HepG2 (cell line): Measurements from ENCODE around the gene DACT2. TPM values are rescaled to one million over a fixed set of nuclear protein-coding genes. Genes with fewer than 3 reads are reported as not detected.

Source experiments
- ATAC-seq: fragments of 200-7000 bp; cut with Tn5 transposase; 3 replicates; pipeline ENCODE4 v1.9.1; 2020; ENCODE audit warnings: mild to moderate bottlenecking, moderate library complexity
- BruUV-seq: library from RNA; stranded (reverse); fragments of 400-500 nt; replicated peaks from 2 replicates; lab custom pipeline; 2021; lab: Mats Ljungman, UMichigan
- CTCF ChIA-PET: fragments of 300-600 bp; formaldehyde crosslinking; extraction: SDS; loops from one replicate; lab custom pipeline; 2021; ENCODE audit warnings: low total read pairs, inconsistent platforms, low intra/inter-chr PET ratio; lab: Yijun Ruan, JAX
- POLR2A ChIA-PET: fragments of 350-600 bp; sonication (Branson Sonifier 250); formaldehyde crosslinking; loops from one replicate; lab custom pipeline; 2020; ENCODE audit warnings: antibody characterized with exemption, inconsistent platforms; lab: Yijun Ruan, JAX
- DNase-seq: peaks from one replicate; pipeline ENCODE4 v3.0.0-alpha.2; 2015; ENCODE audit warnings: low spot score
- FAIRE-seq: peaks from 3 replicates; lab custom pipeline; 2011; peaks lifted over from hg19 to GRCh38; lab: Jason Lieb, UNC
- H2AFZ ChIP-seq: one replicate; pipeline ENCODE4 v1.6.1; 2011; ENCODE audit warnings: low read length, inconsistent platforms
- H3K27ac ChIP-seq: fragments of 300-600 bp; 3 replicates; pipeline ENCODE4 v1.8.0; 2011; ENCODE audit warnings: mixed run types, mild to moderate bottlenecking, mixed read lengths, low read length, inconsistent platforms; ENCODE audit not compliant: insufficient read depth; ENCODE audit errors: extremely low read length
- H3K27me3 ChIP-seq, 2 experiments: fragments of 200-600 bp in 1 of 2; 2 replicates in 1 of 2; 3 replicates in 1 of 2; pipeline versions ENCODE4 v1.6.0 to v1.8.0; 2011; ENCODE audit warnings: low read length in 2 of 2, mild to moderate bottlenecking in 2 of 2, moderate library complexity in 2 of 2, inconsistent platforms in 1 of 2; ENCODE audit not compliant: insufficient read depth in 2 of 2, control insufficient read depth in 1 of 2
- H3K36me3 ChIP-seq, 2 experiments: fragments of 200-600 bp in 1 of 2; replicated peaks in 1 of 2; 2 replicates in 1 of 2; 3 replicates in 1 of 2; pipeline versions ENCODE4 v1.5.1 to v1.8.0; 2011; ENCODE audit warnings: low read length in 2 of 2, inconsistent platforms in 1 of 2; ENCODE audit not compliant: insufficient read depth in 2 of 2, control insufficient read depth in 1 of 2
- H3K4me1 ChIP-seq: 2 replicates; pipeline ENCODE4 v1.5.1; 2012; ENCODE audit warnings: low read length, inconsistent platforms; ENCODE audit not compliant: insufficient read depth
- H3K4me2 ChIP-seq: 2 replicates; pipeline ENCODE4 v1.6.0; 2011; ENCODE audit warnings: low read depth, low read length, inconsistent platforms
- H3K4me3 ChIP-seq, 3 experiments: fragments of 200-600 bp in 1 of 3; sonication (generic), shearing (Covaris generic) in 1 of 3; replicated peaks in 1 of 3; 2 replicates each; pipeline ENCODE4 v1.5.1; 2011 to 2016; ENCODE audit warnings: low read length in 3 of 3, inconsistent platforms in 2 of 3, low read depth in 2 of 3, mild to moderate bottlenecking in 2 of 3, control low read depth in 1 of 3, mixed read lengths in 1 of 3; ENCODE audit not compliant: insufficient read depth in 1 of 3
- H3K79me2 ChIP-seq: one replicate; pipeline ENCODE4 v1.6.1; 2011; ENCODE audit warnings: low read length, inconsistent platforms; ENCODE audit not compliant: insufficient read depth
- H3K9ac ChIP-seq: 2 replicates; pipeline ENCODE4 v1.6.0; 2011; ENCODE audit warnings: mild to moderate bottlenecking, low read depth, low read length, inconsistent platforms; ENCODE audit not compliant: insufficient read depth
- H3K9me3 ChIP-seq: 2 replicates; pipeline ENCODE4 v1.5.1; 2012; ENCODE audit warnings: mild to moderate bottlenecking, low read length
- H4K20me1 ChIP-seq: 2 replicates; pipeline ENCODE4 v1.6.0; 2011; ENCODE audit warnings: inconsistent platforms, mild to moderate bottlenecking, low read length, moderate library complexity; ENCODE audit not compliant: insufficient read depth
- GATAD1 ChIP-seq: IDR thresholded peaks from 2 replicates; pipeline ENCODE4 v1.6.1; 2016; ENCODE audit warnings: missing genetic modification reagents, missing compliant biosample characterization
- GMEB2 ChIP-seq: IDR thresholded peaks from 2 replicates; pipeline ENCODE4 v1.6.1; 2016; ENCODE audit warnings: missing biosample characterization, missing genetic modification reagents, low read depth
- KDM5B ChIP-seq: sonication (generic); formaldehyde crosslinking; IDR thresholded peaks from 2 replicates; pipeline ENCODE4 v1.4.0; 2020; ENCODE audit warnings: missing genetic modification reagents, mild to moderate bottlenecking, borderline replicate concordance
- MZF1 ChIP-seq: sonication (generic); formaldehyde crosslinking; IDR thresholded peaks from 2 replicates; pipeline ENCODE4 v1.8.1; 2023; ENCODE audit warnings: mild to moderate bottlenecking, missing genetic modification reagents, borderline replicate concordance
- PITX1 ChIP-seq: sonication (generic); formaldehyde crosslinking; IDR thresholded peaks from 2 replicates; pipeline ENCODE4 v1.5.1; 2020; ENCODE audit warnings: mild to moderate bottlenecking, missing genetic modification reagents
- PTBP1 ChIP-seq: fragments of 200-400 bp; formaldehyde crosslinking; IDR thresholded peaks from 2 replicates; pipeline ENCODE4 v1.6.1; 2018; ENCODE audit warnings: low read length, low read depth; ENCODE audit not compliant: poor library complexity, severe bottlenecking
- RXRB ChIP-seq: IDR thresholded peaks from 2 replicates; pipeline ENCODE4 v1.6.1; 2016; ENCODE audit warnings: borderline replicate concordance, missing genetic modification reagents, missing compliant biosample characterization
- SIX4 ChIP-seq: sonication (generic); formaldehyde crosslinking; IDR thresholded peaks from 2 replicates; pipeline ENCODE4 v1.4.0; 2020; ENCODE audit warnings: missing genetic modification reagents
- SMYD3 ChIP-seq: sonication (generic); formaldehyde crosslinking; IDR thresholded peaks from 2 replicates; pipeline ENCODE4 v1.8.1; 2023; ENCODE audit warnings: mild to moderate bottlenecking, missing genetic modification reagents
- TRIM24 ChIP-seq: sonication (generic); formaldehyde crosslinking; IDR thresholded peaks from 2 replicates; pipeline ENCODE4 v1.8.0; 2022; ENCODE audit warnings: mild to moderate bottlenecking, missing genetic modification reagents
- YEATS2 ChIP-seq: sonication (generic); formaldehyde crosslinking; IDR thresholded peaks from 2 replicates; pipeline ENCODE4 v1.4.0; 2020; ENCODE audit warnings: missing genetic modification reagents, borderline replicate concordance
- YY1 ChIP-seq: IDR thresholded peaks from 2 replicates; pipeline ENCODE4 v1.6.1; 2011; ENCODE audit warnings: low read length, low read depth, moderate library complexity, mild to moderate bottlenecking; ENCODE audit not compliant: insufficient read depth, insufficient replicate concordance
- ZNF317 ChIP-seq: sonication (generic); formaldehyde crosslinking; IDR thresholded peaks from 2 replicates; pipeline ENCODE4 v1.5.0; 2020; ENCODE audit warnings: mild to moderate bottlenecking, missing genetic modification reagents
- ZNF34 ChIP-seq: sonication (generic); formaldehyde crosslinking; IDR thresholded peaks from 2 replicates; pipeline ENCODE4 v1.4.0; 2020; ENCODE audit warnings: mild to moderate bottlenecking, missing genetic modification reagents, borderline replicate concordance
- ZNF564 ChIP-seq: sonication (generic); formaldehyde crosslinking; IDR thresholded peaks from 2 replicates; pipeline ENCODE4 v1.8.1; 2023; ENCODE audit warnings: mild to moderate bottlenecking, missing genetic modification reagents
- WGBS: methylation state at CpG from one replicate; pipeline ENCODE4 v1.1.6; 2017; ENCODE audit warnings: low lambda C conversion rate; 5-methylcytosine and 5-hydroxymethylcytosine counted together
- in situ Hi-C: cut with HindIII; loops from 2 replicates; pipeline ENCODE4 v1.10.0; 2017; ENCODE audit warnings: low pct_unique_long_range_greater_than_20kb; ENCODE audit not compliant: extremely low pct_ligation_motif_present
- intact Hi-C: fragments of 100-400 bp; cut with micrococcal nuclease; formaldehyde crosslinking; loops from one replicate; pipeline ENCODE4 v1.10.0; 2022; ENCODE audit not compliant: unreplicated experiment
- polyA plus RNA-seq, 8 experiments: library from polyadenylated mRNA; depleted of rRNA in 3 of 8; stranded (reverse) in 7 of 8; unstranded in 1 of 8; fragments of >200 nt; fragmentation: Illumina TruSeq in 4 of 8; extraction: Trizol in 4 of 8; gene quantifications; 2 replicates each; pipeline versions ENCODE4 v1.2.1 to v1.2.3, GENCODE V29; 2011 to 2016; ENCODE audit warnings: low read depth in 4 of 8, missing spikeins in 1 of 8, mixed read lengths in 1 of 8; ENCODE audit not compliant: insufficient read depth in 1 of 8
- total RNA-seq, 5 experiments: library from RNA; depleted of rRNA; stranded (reverse); fragments of >200 nt; fragmentation: Illumina TruSeq; extraction: Trizol; gene quantifications; 2 replicates each; pipeline ENCODE4 v1.2.3, GENCODE V29; 2016; ENCODE audit warnings: low read depth in 1 of 5

The DACT2 gene
- total and polyA plus RNA-seq, 2 of the 13 experiments (the other 11 are each of a cell fraction or from before 2014, with no cell fraction given), result 0.15 TPM; not detected in 1

GRCh38 chr6:168310403-168310802 lies 9.2 kb downstream of the DACT2 start:
- no peak for DNase-seq
- peaks cover 39% of the 10 kb centered on the region for H3K4me1 ChIP-seq
- no peaks in the 10 kb centered on the region for H3K27me3 ChIP-seq
- no peak for FAIRE-seq
- intact Hi-C loops, result no loop called here
- H3K9ac ChIP-seq, result no peak overlapping the region
- no TSS peak for BruUV-seq
- POLR2A ChIA-PET, result no interaction called here
- no peaks in the 10 kb centered on the region for H3K9me3 ChIP-seq
- no peak overlapping the region for H3K4me2 ChIP-seq
- H3K79me2 ChIP-seq, result no peaks in the 10 kb centered on the region
- H3K27ac ChIP-seq, result no peak overlapping the region
- TF ChIP-seq PITX1 (CRISPR knock-in tag), result no peak
- TF ChIP-seq RXRB (CRISPR knock-in tag), result no peak
- no peak for TF ChIP-seq ZNF317 (CRISPR knock-in tag)
- TF ChIP-seq KDM5B (CRISPR knock-in tag), result no peak
- TF ChIP-seq PTBP1, result no peak
- TF ChIP-seq MZF1 (CRISPR knock-in tag), result no peak
- no peak for TF ChIP-seq YY1
- no peak for TF ChIP-seq ZNF564 (CRISPR knock-in tag)
- TF ChIP-seq SIX4 (CRISPR knock-in tag), result no peak
- TF ChIP-seq SMYD3 (CRISPR knock-in tag), result no peak
- TF ChIP-seq GMEB2 (CRISPR knock-in tag), result no peak
- no peak for TF ChIP-seq YEATS2 (CRISPR knock-in tag)
- no peak for TF ChIP-seq ZNF34 (CRISPR knock-in tag)
- TF ChIP-seq GATAD1, result no peak
- no peak for TF ChIP-seq TRIM24 (CRISPR knock-in tag)
- 84% methylated on average over 9 of the region's 11 CpGs for WGBS
- ATAC-seq, result no peak
- H4K20me1 ChIP-seq, result no peaks in the 10 kb centered on the region
- H2AFZ ChIP-seq, result no peak overlapping the region
- no peak overlapping the region for H3K4me3 ChIP-seq
- CTCF ChIA-PET, result no interaction called here
- no peaks in the 10 kb centered on the region for H3K36me3 ChIP-seq
- in situ Hi-C loops, result no loop called here
